ENCODE measurements around the gene TOP2B.
A peak's percentile ranks its signal among the peaks of the same experiment; 100 is the strongest.

Gene TOP2B

DNA sequence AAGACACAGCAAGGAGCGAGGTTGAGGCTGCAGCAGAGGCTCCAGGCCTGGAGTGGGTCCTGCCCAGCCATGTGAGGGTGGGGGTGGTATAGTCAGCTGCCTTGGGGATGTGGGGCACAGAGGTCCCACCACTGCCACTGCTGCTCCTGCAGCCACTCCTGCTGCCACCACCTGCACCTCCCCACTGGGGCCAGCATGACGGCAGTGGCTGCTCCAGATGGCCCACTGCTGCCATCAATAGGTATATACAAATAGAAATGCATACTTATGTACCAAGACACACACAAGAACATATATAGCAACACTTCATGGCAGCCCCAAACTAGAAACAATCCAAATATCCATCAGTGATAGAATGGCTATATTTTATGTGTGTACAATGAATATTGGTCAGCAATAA, 10.0 kb upstream of the TOP2B start:
- DNase-seq = no peak

GRCh38 chr3:25673738-25674298, 9.1 kb upstream of the TOP2B start:
- DNase-seq = no peak

- no peak for DNase-seq
These were observed 891 bp upstream of the TOP2B start for GRCh38 chr3:25665315-25666280.

DNA sequence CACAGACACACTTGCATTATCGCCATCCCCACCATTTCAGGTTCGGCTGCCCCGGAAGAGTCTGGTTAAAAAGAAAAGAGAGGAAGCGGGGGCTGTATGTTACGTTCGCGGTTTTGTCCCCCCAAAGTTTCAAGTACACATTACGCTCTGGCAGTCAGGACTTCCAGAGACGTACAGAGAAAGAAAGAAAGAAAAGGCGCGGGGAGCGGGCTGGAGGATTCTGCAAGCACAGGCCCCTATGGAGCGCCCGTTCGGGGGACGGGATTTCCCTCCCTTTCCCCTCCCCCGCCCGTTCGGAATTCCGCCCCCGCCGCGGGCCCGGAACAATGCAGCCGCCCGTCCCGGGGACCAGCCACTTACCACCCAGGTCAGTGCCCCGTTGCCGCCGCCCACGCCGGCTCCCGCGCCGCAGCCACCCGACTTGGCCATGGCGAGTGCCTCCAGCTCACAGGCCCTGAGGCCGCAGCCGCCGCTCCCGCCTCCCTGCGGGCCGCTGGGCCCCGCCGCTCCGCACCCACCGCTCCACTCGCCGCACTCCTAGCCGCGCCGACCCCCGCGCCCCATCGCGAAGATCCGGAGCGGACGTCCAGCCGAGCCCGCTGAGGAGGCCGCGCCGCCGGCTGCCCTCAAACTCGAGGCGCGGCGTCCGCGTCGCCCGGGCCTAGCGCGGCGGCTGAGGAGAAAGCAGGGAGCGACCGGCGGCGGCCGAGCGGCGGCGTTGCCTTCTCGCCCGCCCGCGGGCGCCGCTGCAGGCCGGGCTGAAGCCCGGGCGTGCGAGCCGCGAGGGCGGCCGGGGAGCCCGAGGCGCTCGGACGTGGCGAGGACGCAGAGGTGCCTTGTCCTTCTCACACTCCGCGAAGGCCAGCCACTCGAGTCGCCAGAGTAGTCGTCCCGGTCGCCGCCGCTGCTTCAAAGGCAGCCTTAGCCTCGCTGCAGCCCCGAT, 567 bp downstream of the TOP2B start:
- DNase-seq = peak; percentile 57

DNA sequence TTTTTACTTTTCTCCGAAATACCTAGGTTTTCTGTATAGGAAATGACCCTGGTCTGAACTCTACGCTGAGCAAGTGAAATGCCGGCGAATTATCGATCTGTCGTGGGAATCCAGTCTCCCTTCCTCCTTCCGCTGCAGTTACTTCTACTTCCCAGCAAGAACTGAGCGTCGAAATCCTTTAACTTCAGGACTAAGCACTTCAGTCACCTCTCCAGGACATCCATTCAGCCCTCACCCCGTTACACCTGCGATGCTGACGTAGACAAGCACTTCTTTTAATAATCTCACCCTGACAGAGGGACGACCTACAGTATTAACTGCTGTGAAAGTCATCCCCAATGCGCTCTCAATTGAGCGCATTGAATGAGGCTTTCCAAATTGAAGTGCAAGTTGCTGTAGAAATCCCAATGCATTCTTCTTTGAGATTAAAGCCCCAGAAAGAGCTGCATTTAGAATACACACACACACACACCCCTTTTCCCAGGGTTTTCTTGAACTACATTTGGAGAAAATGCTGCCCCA, 1.3 kb downstream of the TOP2B start:
- peak; percentile 6 for DNase-seq

DNA sequence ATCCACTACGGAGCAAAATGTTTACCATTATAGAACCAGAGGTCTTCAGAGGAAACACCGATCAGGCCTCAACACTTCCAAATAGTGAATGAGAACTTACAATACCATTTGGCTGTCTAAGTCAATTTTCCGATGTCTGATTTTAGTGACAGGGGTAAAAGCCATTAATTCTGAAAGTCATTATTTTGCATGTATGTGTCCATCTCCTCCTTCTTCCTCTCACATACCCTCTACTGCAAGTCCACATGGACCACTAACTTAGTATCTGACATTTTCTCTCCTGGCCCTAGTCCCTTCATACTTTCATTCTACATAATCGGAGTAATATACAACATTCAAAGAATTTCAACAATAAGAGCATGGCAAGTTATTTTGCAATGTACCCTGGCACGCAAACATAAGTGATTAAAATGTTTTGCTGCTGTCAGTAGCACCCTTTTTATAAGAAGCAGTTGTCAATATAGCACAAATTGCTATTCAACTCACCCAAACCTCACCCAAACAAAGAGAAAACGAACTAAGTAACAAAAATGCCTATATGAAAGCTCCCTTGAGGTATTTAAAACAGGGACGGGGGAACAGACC, 1.9 kb downstream of the TOP2B start:
- no peak for DNase-seq

GRCh38 chr3:25661694-25662437, 2.8 kb downstream of the TOP2B start:
- DNase-seq = no peak

- no peak for DNase-seq
These were observed 5.9 kb downstream of the TOP2B start for GRCh38 chr3:25658836-25659235.

GRCh38 chr3:25657293-25657692, 7.4 kb downstream of the TOP2B start:
- DNase-seq = no peak

- DNase-seq = no peak
These were observed 9.0 kb downstream of the TOP2B start for GRCh38 chr3:25655659-25656058.

GRCh38 chr3:25654576-25654975, 10.1 kb downstream of the TOP2B start:
- DNase-seq = no peak

GRCh38 chr3:25653322-25653721, 11.4 kb downstream of the TOP2B start:
- DNase-seq = no peak

- DNase-seq = no peak
These were observed 11.8 kb downstream of the TOP2B start for GRCh38 chr3:25652921-25653320.

GRCh38 chr3:25648925-25649830, 15.5 kb downstream of the TOP2B start:
- no peak for DNase-seq

DNA sequence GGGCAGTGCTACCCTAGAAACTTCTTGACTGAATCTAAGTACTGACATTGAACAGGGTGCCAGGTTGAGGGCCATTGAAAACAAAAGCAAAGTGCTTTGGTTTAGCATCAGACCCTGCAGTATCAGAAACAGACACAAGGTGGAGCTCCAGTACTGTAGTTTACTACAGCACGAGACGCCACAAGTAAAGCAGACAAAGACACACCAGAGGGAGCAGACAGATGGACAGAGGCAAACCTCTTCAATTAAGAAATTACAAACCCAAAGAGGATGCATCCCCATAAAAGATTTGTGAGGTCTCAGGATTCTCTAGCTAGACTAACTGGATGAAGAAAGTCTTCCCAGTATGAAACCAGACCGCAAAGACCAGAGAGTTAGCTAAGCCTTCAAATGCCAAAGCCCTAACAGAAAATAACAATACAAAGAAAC, 16.6 kb downstream of the TOP2B start:
- peak; percentile 82 for DNase-seq

GRCh38 chr3:25635038-25635437, 29.7 kb downstream of the TOP2B start:
- DNase-seq = no peak

GRCh38 chr3:25633919-25634318, 30.8 kb downstream of the TOP2B start:
- DNase-seq = no peak

- no peak for DNase-seq
These were observed 32.7 kb downstream of the TOP2B start for GRCh38 chr3:25631989-25632388.

DNA sequence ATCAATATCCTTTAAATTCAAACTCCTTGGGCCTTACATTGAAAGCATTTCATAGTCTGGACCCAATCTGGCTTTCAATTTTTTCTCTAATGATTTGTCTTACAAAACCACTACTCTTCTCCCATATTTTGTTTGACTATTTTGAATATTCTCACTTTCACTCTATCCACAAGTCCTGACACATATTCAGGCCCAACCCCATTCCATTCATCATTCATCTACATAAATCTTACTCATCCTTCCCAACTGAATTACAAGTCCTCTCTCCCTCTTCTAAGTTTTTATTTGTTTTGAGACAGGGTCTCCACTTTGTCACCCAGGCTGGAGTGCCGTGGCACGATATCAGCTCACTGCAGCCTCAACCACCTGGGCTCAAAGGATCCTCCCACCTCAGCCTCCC, 43.6 kb downstream of the TOP2B start:
- no peak for DNase-seq

DNA sequence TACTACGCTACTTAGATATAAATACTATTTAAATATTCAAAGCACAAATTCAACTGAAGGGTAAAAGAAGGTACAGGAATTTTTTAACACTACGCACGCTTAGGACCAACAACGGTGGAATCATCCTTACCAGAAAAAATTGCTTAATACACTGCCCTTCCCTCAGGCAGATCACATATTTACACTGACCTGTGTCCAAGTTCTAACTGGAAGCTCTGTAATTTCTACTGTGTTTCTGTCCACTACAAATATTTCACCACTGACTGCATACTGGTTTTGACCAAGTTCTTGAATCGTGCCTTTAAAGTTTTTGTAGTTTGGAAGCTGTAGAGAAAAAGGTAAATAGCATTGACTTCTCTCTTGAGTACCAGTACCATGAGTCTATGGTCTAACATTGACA, 44.2 kb downstream of the TOP2B start:
- DNase-seq = no peak

DNA sequence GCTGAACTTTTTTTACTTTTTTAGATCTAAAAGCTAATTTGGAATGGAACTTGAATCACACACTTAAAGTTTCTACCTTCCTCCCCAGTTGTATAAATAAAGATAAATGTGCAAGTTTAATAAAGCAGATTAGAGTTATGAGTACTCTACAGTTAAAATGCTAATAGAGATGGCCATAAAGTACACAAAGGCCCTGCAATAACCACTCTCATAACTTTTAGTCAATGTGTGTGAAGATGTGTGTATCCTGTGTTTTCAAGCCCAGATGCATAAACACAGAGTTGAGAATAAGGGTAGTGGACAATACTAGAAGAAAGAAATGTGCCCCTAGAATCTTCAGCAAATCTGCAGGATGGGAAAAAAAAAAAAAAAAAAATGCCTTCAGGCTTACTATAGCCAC, 45.3 kb downstream of the TOP2B start:
- no peak for DNase-seq

Measured in effector CD4-positive, alpha-beta T cell (primary cell).